OCI-LY1 (cell line): ENCODE results near the gene MAPK7.

Source experiments
- CTCF ChIP-seq: fragments of 200-600 bp; sonication (generic), shearing (Covaris generic); IDR thresholded peaks from 2 replicates; pipeline ENCODE4 v1.5.1; 2017; ENCODE audit warnings: mild to moderate bottlenecking, antibody characterized with exemption, low read length, moderate library complexity, mixed read lengths
- EZH2 ChIP-seq: fragments of 200-600 bp; sonication (generic), shearing (Covaris generic); IDR thresholded peaks from 2 replicates; pipeline ENCODE4 v1.8.0; 2017; ENCODE audit warnings: borderline replicate concordance, mixed run types, mild to moderate bottlenecking, antibody characterized with exemption, low read length, moderate library complexity, mixed read lengths

- TF ChIP-seq CTCF (no peak), EZH2 (no peak)
Measured at GRCh38 chr17:19361326-19361725, 17.0 kb upstream of the MAPK7 start.
